GM12865 (cell line): ENCODE results near the gene CYB5R2.
"Not testable (repeated sequence)": the region's sequence is repeated elsewhere in the genome, so short reads cannot be mapped to it uniquely, and the experiment has no call there.

ENCODE experiments used
- DNase-seq: peaks from one replicate; pipeline ENCODE4 v3.0.0; 2010; ENCODE audit warnings: low read depth
- H3K4me3 ChIP-seq: 2 replicates; pipeline ENCODE4 v1.5.1; 2011; ENCODE audit warnings: mild to moderate bottlenecking, low read depth, low read length, control low read depth
- CTCF ChIP-seq: IDR thresholded peaks from 2 replicates; pipeline ENCODE4 v1.5.1; 2011; ENCODE audit warnings: low read length, control low read depth, low read depth, inconsistent platforms; ENCODE audit not compliant: insufficient read depth; ENCODE audit errors: missing control alignments

CYB5R2 gene

GRCh38 chr11:7665473-7666291 is 7.6 kb downstream of the CYB5R2 start:
- no peak overlapping the region for H3K4me3 ChIP-seq
- peak; percentile 96 for TF ChIP-seq CTCF
- DNase-seq: peak; percentile 91

GRCh38 chr11:7664867-7665266 is 8.4 kb downstream of the CYB5R2 start:
- no peak overlapping the region for H3K4me3 ChIP-seq
- no peak for DNase-seq
- no peak for TF ChIP-seq CTCF

- not testable (repeated sequence) for H3K4me3 ChIP-seq, DNase-seq
These were observed 9.8 kb downstream of the CYB5R2 start for GRCh38 chr11:7663531-7663930.

GRCh38 chr11:7657306-7658025 is 15.8 kb downstream of the CYB5R2 start:
- DNase-seq: peak; percentile 26
- no peak overlapping the region for H3K4me3 ChIP-seq
- no peak for TF ChIP-seq CTCF

GRCh38 chr11:7656704-7657103 is 16.6 kb downstream of the CYB5R2 start:
- DNase-seq: no peak
- no peak for TF ChIP-seq CTCF
- H3K4me3 ChIP-seq: no peak overlapping the region

- TF ChIP-seq CTCF: no peak
- DNase-seq: no peak
- H3K4me3 ChIP-seq: no peak overlapping the region
These were observed 17.8 kb downstream of the CYB5R2 start for GRCh38 chr11:7655253-7656217.
